Ureter (tissue), 1 donor: ENCODE data around the gene POLR2L. TPM values are rescaled to one million over a fixed set of nuclear protein-coding genes. Genes with fewer than 3 reads are reported as not detected.

ENCODE experiments used
- DNase-seq: peaks from one replicate; pipeline ENCODE4 v3.0.0-alpha.2; 2020; ENCODE audit warnings: low spot score
- total RNA-seq: library from RNA; stranded (reverse); gene quantifications from one replicate; pipeline ENCODE4 v1.2.4, GENCODE V29; 2023
- donor health status: DM: yes; HTN: yes; CAD: no.

POLR2L gene
- total RNA-seq, 1 donor from 2014 or later, result 112 TPM

DNA sequence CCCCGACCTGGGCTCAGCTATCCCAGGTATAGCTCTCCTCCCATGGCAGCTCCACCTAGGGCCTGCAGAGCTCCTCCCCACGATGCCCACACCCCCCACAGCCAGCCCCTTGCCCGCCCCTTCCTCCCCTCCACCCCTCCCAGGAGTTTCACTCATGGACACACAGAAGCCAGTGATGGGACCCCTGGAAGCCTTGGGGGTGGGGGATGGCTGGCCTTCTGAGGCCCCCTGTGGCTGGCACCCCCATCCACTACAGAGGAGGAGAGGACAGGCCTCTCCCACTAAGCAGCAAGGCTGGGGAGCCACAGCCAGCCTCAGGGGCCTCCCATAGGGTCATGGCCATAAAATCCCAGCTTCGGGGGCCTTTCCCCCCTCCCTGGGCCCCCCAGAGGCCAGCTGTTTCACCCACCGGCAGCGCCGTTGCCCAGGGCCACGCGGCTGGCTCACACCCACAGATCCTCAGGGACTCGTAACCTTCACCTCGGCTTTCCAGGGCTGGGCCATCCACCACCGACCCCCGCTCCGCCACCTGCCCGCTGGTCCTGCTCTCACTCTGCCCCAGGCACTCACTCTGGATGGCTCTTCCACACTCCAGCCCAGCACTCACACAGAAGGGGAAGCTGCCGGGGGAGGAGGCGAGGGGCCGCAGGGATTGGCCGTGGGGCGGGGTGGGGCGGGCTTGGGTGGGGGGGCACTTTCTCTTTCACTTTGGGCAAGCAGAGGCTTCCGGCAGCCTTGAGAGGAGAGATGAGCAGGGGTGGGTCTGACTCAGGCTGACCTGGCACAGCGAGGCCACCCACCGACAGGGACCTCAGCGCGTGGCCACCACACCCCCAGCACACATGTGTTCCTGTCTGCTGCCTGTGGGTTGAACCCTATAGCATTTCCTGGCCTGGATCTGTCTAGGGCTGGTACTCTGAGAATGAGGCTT, 46.4 kb downstream of the POLR2L start:
- peak; percentile 84 for DNase-seq

DNA sequence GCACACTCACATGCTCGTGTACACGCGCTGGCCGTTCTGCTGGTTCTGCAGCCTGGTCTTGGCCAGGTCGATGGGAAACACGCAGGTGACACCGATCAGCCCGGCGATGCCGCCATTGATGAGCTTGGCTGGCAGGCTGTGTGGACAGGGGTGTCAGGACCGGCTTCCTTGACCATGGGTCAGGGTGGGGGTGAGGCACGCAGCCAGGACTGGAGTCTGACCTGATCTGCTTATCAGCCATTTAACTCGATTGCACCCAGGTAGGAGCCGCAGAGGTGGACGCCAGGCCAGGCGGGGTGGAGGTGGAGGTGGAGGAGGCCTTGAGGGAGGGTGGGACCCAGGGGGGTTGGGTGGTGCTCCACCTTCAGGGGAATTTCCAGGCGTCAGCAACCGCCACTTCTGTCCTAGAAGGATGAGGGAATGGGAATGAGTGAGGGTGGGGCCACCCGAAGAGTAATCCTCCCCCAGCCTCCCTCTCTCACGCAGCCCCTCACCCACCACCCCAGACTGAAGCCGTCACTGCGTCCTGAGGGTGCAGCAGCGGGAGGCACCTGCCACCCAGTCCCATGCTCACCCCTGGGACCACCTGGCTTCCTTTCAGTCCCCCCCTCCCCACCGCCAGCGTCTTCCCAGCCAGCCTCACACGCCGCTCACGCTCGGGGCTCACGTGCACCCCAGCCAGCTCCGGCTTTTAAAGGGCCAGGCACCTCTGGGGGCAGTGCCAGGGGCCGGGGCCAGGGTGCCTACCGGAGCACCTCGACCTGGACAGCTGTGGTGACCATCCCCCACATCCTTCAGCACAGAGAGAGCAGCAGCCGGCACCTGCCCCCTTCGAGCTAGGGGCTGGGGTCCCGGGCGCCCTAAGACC, 47.3 kb downstream of the POLR2L start:
- DNase-seq, result no peak

DNA sequence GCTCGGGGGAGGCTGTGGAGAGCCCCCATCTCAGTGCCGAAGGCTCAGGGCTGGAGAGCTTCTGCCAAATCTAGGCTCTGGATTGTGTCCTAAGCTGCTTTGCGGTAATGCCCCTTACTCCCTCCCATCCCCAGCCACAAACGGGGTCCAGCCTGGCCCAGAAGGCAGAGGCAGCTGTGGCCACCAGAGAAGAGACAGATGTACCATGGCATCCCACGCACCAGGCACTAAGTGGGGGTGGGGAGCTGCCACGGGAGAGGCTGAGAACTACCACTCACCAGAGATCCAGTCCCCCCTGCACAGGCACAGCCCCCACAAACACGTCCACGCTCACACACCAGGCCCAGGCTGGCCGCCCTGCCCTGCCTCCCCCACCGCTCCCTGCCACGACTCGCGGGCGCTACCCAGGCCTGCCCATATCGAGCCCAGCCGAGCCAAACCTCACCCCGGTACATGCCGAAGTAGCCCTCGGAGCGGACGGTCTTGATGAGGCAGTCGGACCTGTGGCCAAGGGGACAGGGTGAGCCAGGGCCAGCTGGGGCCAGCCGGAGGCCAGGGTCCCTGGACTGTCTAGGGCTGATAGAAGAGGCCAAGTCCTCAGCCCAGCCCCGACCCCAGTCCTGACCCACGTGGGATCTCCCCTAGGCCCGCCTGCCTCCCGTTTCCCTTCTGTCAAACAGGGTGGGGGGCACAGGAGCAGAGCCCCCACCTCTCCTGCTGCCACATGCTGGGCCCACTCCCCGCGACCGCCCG, 48.1 kb downstream of the POLR2L start:
- DNase-seq, result no peak

- DNase-seq, result no peak
These were observed 48.8 kb downstream of the POLR2L start for GRCh38 chr11:793556-793955.

GRCh38 chr11:792873-793272, 49.5 kb downstream of the POLR2L start:
- no peak for DNase-seq

DNA sequence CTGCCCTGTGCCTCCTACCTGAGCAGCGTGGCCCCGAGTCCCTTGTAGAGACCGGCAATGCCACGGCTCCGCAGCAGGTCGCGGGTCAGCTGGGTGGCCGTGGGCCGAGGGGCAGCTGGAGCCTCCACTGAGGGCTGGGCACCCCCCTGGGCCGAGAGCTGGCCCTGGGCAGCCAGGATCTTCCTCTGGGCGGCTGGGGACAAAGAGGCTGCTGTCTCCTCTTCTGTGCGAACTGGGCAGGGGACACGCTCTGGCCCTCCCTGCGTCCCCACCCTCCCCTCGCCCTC, 49.9 kb downstream of the POLR2L start:
- no peak for DNase-seq

DNA sequence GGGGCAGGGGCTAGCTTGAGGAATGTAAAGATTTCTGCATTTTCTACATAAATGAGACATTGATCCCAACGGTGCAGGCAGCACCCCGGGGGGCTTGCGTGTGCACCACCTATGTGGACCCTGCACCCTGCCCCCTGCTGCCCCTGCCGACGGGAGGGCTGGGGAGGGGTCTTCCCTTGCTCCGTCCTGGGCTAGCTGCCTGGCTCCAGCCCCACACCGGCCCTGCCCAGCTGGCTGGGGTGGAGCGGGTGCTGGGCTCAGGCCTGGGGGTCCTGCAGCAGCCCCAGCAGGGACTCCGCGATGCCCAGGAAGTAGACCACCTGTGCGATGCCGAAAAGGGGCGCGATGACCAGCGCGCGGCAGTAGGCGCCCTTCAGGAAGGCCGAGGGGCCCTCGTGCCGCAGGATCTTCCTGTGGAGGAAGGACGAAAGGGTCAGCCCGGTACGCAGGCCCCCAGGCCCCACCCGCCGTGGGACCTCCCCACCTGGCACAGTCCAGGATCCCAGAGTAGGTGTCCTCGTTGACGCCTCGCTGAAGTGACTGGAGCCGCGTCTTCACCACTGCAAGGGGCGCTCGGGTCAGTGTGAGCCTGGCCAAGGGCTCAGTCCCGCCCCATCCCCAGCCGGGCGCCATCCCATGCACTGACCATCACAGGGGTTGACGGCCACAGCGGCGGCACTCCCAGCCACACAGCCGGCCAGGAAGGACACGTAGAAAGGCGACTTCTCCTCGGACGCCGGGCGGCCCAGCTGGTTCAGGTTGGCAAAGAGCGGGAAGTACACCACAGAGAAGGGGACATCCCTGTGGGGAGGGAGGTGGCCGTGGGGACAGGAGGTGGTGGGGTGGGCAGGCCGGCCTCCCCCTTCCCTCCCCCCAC, 50.4 kb downstream of the POLR2L start:
- no peak for DNase-seq

DNA sequence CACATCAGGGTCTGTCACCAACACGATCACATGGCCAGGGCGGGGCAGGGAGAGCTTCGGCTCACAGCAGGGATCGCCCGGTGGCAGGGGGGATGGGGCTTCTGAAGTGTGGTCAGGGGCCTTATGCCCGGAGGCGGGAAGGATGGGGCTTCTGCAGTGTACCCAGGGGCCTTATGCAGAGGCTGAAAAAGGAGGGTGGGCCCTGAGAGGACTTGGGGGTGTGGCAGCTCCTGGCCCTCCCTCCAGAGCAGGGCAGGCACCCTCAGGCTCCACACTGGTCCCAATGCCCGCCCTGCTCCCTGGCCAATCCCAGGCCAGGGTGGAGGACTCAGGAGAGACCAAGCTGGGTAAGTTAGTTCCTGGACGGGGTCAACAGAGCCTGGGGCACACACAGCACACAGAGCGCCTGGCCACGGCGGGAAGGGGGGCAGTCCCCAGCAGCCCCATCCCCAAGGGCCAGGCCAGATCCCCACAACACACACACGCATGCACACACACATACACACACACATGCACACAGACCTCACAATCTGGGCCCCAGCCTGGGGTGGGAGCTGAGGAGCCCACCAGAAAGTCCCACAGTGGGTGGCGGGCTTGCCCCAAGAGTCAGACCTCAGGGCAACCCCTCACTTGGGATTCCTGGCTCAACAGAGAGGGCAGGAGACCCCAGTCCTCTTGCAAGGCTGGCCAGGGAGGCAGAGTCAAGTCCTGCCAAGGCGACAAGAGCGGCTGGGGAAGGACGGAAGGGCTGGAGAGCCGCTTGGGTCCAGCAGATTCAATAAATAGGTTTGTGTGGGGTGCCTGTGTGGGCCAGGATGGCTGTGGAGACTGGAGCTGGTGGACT, 51.4 kb downstream of the POLR2L start:
- no peak for DNase-seq

- no peak for DNase-seq
These were observed 52.4 kb downstream of the POLR2L start, which contains the start of gene CEND1 for GRCh38 chr11:789943-790342. CEND1 (minus strand) TSS chr11:790090; CDS start chr11:788576, 1,514 bp downstream.

Other genes with a start within 250 kb of the POLR2L start
- gene IRF7, start 226.6 kb downstream of the POLR2L start, total RNA-seq, result 14.9 TPM
- gene CDHR5, start 217.6 kb downstream of the POLR2L start, total RNA-seq, result not detected
- gene SCT, start 215.3 kb downstream of the POLR2L start, total RNA-seq, result not detected
- gene DRD4, start 205.3 kb downstream of the POLR2L start, total RNA-seq, result 2.6 TPM
- gene DEAF1, start 147.3 kb downstream of the POLR2L start, total RNA-seq, result 36.9 TPM
- 32.5 TPM for gene TMEM80, start 146.7 kb downstream of the POLR2L start, total RNA-seq
- 156 TPM for gene EPS8L2, start 136.3 kb downstream of the POLR2L start, total RNA-seq
- gene TALDO1, start 95.1 kb downstream of the POLR2L start, total RNA-seq, result 172 TPM
- 82.5 TPM for gene GATD1, start 65.0 kb downstream of the POLR2L start, total RNA-seq
- 0.23 TPM for gene CEND1, start 52.4 kb downstream of the POLR2L start, total RNA-seq
- gene SLC25A22, start 44.2 kb downstream of the POLR2L start, total RNA-seq, result 28.4 TPM
- gene PIDD1, start 37.3 kb downstream of the POLR2L start, total RNA-seq, result 20.6 TPM
- gene RPLP2, start 32.6 kb downstream of the POLR2L start, total RNA-seq, result 2,024 TPM
- 118 TPM for gene PNPLA2, start 23.6 kb downstream of the POLR2L start, total RNA-seq
- gene CRACR2B, start 14.6 kb downstream of the POLR2L start, total RNA-seq, result 45.8 TPM
- 241 TPM for gene CD151, start 9.6 kb downstream of the POLR2L start, total RNA-seq
- gene TSPAN4, start 323 bp upstream of the POLR2L start, total RNA-seq, result 47.2 TPM
- gene CHID1, start 68.3 kb upstream of the POLR2L start, total RNA-seq, result 116 TPM
- gene AP2A2, start 83.3 kb upstream of the POLR2L start, total RNA-seq, result 100 TPM
- not detected for gene MUC6, start 194.2 kb upstream of the POLR2L start, total RNA-seq
- 0.39 TPM for gene MUC2, start 232.3 kb upstream of the POLR2L start, total RNA-seq